ENCODE results near the gene SPATS2L. TPM values are rescaled to one million over a fixed set of nuclear protein-coding genes. Genes with fewer than 3 reads are reported as not detected.

SPATS2L gene
- total and polyA plus RNA-seq, 2 of the 13 experiments (the other 11 are each of a cell fraction or from before 2014, with no cell fraction given), result 154 to 212 TPM

DNA sequence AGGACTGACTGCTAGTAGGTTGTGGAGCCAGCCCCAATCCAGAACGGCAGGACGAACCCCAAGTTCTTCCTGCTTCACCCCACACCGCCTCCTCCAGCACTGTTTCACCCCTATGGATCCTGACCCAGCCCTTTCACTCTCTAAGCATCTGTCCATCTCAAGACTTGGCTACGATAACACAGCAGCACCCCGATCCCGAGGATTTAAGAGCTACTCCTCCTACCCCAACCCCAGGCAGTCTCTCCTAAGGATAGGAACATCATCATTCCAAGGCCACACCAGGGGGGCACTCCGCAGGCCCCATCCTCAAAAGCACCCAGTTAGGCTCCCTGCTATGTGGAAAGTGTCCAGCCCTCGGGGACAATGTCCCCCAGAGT, 202.7 kb downstream of the SPATS2L start (continued):
- TF ChIP-seq ZNF326 (CRISPR knock-in tag; IDR thresholded peaks at IDR 0.05; ENCODE audit: borderline replicate concordance) (no peak), MEIS1 (CRISPR knock-in tag; IDR thresholded peaks at IDR 0.05; ENCODE audit: borderline replicate concordance) (0 out of 2 replicates have a peak, but pooled peaks have one; percentile 34), NFKB2 (CRISPR knock-in tag; IDR thresholded peaks at IDR 0.05; ENCODE audit: borderline replicate concordance) (no peak), KLF15 (CRISPR knock-in tag; IDR thresholded peaks at IDR 0.05; ENCODE audit: borderline replicate concordance) (no peak), SMYD3 (CRISPR knock-in tag; IDR thresholded peaks at IDR 0.05) (no peak), SRSF1 (optimal IDR thresholded peaks at IDR 0.05; ENCODE audit: low read depth, low read length) (peak; percentile 11), NFE2 (CRISPR knock-in tag; IDR thresholded peaks at IDR 0.05) (no peak), AHR (CRISPR knock-in tag; IDR thresholded peaks at IDR 0.05) (no peak), SALL1 (CRISPR knock-in tag; IDR thresholded peaks at IDR 0.05) (no peak), ZNF75D (CRISPR knock-in tag; IDR thresholded peaks at IDR 0.05; ENCODE audit: borderline replicate concordance) (no peak), ZBTB7B (CRISPR knock-in tag; IDR thresholded peaks at IDR 0.05) (no peak), MXD4 (CRISPR knock-in tag; IDR thresholded peaks at IDR 0.05) (no peak), JUNB (CRISPR knock-in tag; IDR thresholded peaks at IDR 0.05; ENCODE audit: borderline replicate concordance) (no peak), TOE1 (CRISPR knock-in tag; IDR thresholded peaks at IDR 0.05) (no peak), SCMH1 (CRISPR knock-in tag; IDR thresholded peaks at IDR 0.05; ENCODE audit: borderline replicate concordance) (no peak), SIN3A (IDR thresholded peaks at IDR 0.05; ENCODE audit: borderline replicate concordance, low read depth, low read length) (no peak)
- TF ChIP-seq, protein P1, sequence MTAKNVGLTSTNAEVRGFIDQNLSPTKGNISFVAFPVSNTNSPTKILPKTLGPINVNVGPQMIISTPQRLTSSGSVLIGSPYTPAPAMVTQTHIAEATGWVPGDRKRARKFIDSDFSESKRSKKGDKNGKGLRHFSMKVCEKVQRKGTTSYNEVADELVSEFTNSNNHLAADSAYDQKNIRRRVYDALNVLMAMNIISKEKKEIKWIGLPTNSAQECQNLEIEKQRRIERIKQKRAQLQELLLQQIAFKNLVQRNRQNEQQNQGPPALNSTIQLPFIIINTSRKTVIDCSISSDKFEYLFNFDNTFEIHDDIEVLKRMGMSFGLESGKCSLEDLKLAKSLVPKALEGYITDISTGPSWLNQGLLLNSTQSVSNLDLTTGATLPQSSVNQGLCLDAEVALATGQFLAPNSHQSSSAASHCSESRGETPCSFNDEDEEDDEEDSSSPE (CRISPR knock-in tag; IDR thresholded peaks at IDR 0.05), result no peak
- TF ChIP-seq, protein P2, sequence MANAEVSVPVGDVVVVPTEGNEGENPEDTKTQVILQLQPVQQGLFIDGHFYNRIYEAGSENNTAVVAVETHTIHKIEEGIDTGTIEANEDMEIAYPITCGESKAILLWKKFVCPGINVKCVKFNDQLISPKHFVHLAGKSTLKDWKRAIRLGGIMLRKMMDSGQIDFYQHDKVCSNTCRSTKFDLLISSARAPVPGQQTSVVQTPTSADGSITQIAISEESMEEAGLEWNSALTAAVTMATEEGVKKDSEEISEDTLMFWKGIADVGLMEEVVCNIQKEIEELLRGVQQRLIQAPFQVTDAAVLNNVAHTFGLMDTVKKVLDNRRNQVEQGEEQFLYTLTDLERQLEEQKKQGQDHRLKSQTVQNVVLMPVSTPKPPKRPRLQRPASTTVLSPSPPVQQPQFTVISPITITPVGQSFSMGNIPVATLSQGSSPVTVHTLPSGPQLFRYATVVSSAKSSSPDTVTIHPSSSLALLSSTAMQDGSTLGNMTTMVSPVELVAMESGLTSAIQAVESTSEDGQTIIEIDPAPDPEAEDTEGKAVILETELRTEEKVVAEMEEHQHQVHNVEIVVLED (CRISPR knock-in tag; IDR thresholded peaks at IDR 0.05; ENCODE audit: borderline replicate concordance), result no peak
- TF ChIP-seq, protein P3, sequence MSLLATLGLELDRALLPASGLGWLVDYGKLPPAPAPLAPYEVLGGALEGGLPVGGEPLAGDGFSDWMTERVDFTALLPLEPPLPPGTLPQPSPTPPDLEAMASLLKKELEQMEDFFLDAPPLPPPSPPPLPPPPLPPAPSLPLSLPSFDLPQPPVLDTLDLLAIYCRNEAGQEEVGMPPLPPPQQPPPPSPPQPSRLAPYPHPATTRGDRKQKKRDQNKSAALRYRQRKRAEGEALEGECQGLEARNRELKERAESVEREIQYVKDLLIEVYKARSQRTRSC (CRISPR knock-in tag; IDR thresholded peaks at IDR 0.05; ENCODE audit: low read depth), result peak; percentile 36; the same call in 1 of the 2 replicates
- TF ChIP-seq, protein P4, sequence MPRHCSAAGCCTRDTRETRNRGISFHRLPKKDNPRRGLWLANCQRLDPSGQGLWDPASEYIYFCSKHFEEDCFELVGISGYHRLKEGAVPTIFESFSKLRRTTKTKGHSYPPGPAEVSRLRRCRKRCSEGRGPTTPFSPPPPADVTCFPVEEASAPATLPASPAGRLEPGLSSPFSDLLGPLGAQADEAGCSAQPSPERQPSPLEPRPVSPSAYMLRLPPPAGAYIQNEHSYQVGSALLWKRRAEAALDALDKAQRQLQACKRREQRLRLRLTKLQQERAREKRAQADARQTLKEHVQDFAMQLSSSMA (CRISPR knock-in tag; IDR thresholded peaks at IDR 0.05), result no peak
- TF ChIP-seq, protein P5, sequence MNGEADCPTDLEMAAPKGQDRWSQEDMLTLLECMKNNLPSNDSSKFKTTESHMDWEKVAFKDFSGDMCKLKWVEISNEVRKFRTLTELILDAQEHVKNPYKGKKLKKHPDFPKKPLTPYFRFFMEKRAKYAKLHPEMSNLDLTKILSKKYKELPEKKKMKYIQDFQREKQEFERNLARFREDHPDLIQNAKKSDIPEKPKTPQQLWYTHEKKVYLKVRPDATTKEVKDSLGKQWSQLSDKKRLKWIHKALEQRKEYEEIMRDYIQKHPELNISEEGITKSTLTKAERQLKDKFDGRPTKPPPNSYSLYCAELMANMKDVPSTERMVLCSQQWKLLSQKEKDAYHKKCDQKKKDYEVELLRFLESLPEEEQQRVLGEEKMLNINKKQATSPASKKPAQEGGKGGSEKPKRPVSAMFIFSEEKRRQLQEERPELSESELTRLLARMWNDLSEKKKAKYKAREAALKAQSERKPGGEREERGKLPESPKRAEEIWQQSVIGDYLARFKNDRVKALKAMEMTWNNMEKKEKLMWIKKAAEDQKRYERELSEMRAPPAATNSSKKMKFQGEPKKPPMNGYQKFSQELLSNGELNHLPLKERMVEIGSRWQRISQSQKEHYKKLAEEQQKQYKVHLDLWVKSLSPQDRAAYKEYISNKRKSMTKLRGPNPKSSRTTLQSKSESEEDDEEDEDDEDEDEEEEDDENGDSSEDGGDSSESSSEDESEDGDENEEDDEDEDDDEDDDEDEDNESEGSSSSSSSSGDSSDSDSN (CRISPR knock-in tag; IDR thresholded peaks at IDR 0.05), result no peak
- TF ChIP-seq, protein P6, sequence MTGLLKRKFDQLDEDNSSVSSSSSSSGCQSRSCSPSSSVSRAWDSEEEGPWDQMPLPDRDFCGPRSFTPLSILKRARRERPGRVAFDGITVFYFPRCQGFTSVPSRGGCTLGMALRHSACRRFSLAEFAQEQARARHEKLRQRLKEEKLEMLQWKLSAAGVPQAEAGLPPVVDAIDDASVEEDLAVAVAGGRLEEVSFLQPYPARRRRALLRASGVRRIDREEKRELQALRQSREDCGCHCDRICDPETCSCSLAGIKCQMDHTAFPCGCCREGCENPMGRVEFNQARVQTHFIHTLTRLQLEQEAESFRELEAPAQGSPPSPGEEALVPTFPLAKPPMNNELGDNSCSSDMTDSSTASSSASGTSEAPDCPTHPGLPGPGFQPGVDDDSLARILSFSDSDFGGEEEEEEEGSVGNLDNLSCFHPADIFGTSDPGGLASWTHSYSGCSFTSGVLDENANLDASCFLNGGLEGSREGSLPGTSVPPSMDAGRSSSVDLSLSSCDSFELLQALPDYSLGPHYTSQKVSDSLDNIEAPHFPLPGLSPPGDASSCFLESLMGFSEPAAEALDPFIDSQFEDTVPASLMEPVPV (CRISPR knock-in tag; IDR thresholded peaks at IDR 0.05), result 0 out of 2 replicates have a peak, but pooled peaks have one; percentile 5
